ENCODE data around the gene RETREG2.

The RETREG2 gene

GRCh38 chr2:219177552-219178376, at the start of gene RETREG2:
TSS of gene RETREG2 (plus strand) at chr2:219178275. CDS start at chr2:219178353, 78 bp downstream.
- DNase-seq (ENCODE audit: low read depth in 2 of 2) = peak; percentile 66 to 72

GRCh38 chr2:219128396-219128795, 49.7 kb upstream of the RETREG2 start:
- no peak for DNase-seq (ENCODE audit: low read depth in 2 of 2)

- DNase-seq (ENCODE audit: low read depth in 2 of 2) = no peak
These were observed 48.5 kb upstream of the RETREG2 start for GRCh38 chr2:219129589-219129988.

DNA sequence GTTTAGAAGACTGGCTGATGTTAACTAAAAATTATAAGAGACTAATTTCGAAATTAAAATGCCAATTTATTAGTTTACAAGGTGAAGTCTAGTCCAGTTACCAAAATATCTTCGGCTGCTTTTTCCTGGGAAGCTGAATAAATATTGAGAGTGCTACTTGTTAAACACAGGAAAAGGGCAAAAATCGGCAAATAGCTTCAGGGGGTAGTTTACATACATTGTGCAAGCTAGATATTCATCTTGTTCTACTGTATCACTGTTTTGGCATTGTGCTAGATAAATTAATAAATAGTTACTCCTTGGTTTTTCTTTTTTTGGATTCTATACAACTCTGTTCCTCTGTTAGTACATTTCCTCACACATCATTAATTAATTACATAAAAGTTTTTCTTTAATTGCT, 46.7 kb upstream of the RETREG2 start:
- no peak for DNase-seq (ENCODE audit: low read depth in 2 of 2)

DNA sequence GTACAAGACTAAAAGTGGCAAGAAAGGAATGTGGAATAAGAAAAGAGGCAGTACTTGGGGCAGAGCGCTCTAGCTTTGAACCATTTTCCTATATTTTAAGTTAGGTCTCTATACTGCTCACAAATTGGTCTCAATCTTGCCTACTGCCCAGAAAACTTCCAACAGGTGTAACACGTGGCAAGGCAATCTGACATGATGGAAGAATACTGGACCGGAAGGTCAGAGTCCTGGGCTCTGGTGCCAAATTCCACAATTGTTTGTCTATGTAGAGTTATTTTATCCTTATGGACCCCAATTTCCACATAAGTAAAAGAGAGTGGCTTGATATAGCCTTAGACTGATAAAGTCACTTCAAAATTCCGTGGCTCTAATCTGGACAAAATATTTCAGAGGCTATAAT, 46.3 kb upstream of the RETREG2 start:
- no peak for DNase-seq (ENCODE audit: low read depth in 2 of 2)

DNA sequence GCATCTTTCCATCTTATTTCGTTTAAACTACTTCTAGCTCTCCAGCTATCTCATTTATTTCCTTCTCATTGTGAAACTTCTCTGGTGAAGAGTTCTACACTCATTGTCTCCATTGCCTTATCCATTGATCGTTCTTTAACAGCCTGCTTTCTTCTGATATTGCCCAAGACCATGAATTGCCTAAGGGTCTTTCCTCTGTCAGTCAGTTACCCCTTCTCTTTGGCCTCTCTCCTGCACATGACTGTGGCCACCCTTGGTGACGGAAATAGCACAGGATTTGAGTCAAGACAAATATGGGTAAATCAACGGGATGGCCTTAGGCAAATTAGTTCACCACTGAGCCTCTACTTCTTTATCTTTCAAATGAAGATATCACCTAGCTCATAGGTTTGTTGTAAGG, 44.1 kb upstream of the RETREG2 start:
- DNase-seq (ENCODE audit: low read depth in 2 of 2) = no peak

GRCh38 chr2:219140722-219141121, 37.4 kb upstream of the RETREG2 start:
- DNase-seq (ENCODE audit: low read depth in 2 of 2) = no peak

DNA sequence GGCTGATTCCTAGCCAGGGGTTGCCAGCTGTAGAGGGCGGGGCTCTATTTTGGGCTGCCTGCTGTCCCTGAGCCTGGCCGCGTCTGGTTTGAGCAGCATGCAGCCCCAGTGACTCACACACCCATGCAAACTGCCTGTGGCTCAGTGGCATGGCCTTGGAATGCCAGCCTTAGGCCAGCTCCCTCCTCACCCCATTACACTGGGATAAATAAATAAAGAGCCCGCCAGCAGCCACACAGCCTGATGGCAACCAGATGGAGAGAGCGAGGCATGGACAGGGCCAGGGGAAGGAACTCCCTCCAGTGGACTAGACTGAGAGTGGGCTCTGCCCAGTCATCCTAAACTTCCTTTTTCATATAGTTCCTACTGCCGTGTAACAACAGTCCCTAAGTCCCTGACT, 35.7 kb upstream of the RETREG2 start:
- DNase-seq (ENCODE audit: low read depth in 2 of 2) = no peak

DNA sequence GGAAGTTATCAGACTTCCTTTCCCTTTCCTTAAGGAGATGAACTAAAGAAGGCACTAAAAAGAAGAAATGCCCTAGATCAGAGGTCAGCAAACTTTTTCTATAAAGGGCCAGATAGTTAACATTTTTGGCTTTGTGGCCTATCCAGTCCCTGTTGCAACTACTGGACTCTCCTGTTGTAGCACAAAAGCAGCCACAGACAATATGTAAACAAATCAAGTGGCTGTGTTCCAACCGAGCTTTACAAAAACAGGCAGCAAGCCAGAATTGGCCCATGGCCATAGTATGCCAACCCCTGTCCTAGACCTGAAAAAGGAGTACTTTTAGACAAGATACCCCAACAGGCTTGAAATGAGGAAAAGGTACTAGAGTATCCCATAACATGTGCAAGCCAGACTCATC, 28.4 kb upstream of the RETREG2 start:
- DNase-seq (ENCODE audit: low read depth in 2 of 2) = no peak

DNA sequence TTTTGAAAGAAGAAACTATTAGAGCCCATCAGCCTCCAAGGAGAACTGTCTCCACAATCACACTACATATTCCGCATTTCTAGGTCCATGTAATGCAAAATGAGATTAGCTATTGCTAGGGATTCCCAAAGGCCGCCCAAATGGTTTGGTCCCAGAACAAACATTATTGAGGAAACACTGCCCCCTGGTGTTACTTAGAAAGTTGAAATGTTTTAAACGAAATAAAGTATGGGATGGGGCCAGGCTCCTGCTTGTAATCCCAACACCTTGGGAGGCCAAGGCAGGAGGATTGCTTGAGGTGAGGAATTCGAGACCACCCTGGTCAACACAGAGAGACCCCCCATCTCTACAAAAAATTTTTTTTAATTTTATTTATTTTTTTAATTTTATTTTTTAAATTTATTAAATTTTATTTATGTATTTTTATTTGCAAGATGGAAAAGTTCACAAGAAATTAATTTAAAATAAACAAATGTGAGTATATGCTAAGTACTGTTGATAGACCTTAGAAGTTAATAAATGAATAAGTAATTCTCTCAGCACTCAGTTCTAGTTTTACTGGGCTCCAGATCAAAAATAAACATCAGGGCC, 22.9 kb upstream of the RETREG2 start:
- peak in 1 of 2 donors; percentile 4 for DNase-seq (ENCODE audit: low read depth in 2 of 2)

- DNase-seq (ENCODE audit: low read depth in 2 of 2) = no peak
These were observed 20.7 kb upstream of the RETREG2 start for GRCh38 chr2:219157396-219157795.

DNA sequence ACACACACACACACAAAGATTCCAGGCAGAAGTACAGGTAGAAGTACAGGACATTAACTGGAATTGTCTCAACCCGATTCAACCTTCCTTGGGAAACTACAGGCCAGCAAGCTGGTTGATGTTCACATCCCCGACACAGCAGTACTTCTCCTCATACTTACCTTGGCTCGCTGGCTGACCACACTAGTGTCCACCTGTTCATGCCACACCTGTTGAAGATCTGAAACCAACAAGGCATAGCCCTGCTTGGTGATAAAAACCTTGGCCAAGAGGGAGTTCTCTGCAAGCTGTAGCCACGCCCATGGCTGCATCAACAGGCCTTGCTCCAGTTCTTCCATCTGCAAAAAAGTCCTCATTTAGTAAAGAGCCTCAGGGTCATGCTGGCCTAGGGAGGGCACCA, 20.1 kb upstream of the RETREG2 start:
- DNase-seq (ENCODE audit: low read depth in 2 of 2) = no peak

GRCh38 chr2:219158586-219158985, 19.5 kb upstream of the RETREG2 start:
- no peak for DNase-seq (ENCODE audit: low read depth in 2 of 2)

DNA sequence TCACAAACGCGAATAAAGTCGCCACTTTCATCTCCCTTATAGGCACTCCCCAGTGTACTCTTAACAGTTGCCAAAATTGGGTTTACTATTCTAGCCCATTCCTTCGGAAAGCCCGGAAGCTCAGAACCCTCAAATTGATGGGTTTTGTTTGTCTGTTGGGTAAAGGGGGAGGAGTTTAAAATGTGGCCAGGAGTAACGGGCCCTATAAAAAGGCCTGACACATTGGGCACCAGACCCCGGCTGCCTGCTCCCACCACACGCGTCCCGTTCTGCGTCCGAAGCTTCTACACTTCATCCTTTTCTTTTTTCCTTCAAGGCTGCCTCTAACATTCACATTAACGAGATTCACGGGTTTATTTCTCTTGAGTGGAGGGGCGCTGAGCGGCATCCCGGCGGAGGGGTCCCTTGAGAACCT, 18.3 kb upstream of the RETREG2 start:
- no peak for DNase-seq (ENCODE audit: low read depth in 2 of 2)

- DNase-seq (ENCODE audit: low read depth in 2 of 2) = peak; percentile 87 to 88
These were observed 17.7 kb upstream of the RETREG2 start, which contains the start of gene NHEJ1 for GRCh38 chr2:219160186-219161017. TSS of gene NHEJ1 (minus strand) at chr2:219160815. CDS start at chr2:219158362, 2,453 bp downstream.

GRCh38 chr2:219161097-219161496, 17.0 kb upstream of the RETREG2 start:
- no peak for DNase-seq (ENCODE audit: low read depth in 2 of 2)

DNA sequence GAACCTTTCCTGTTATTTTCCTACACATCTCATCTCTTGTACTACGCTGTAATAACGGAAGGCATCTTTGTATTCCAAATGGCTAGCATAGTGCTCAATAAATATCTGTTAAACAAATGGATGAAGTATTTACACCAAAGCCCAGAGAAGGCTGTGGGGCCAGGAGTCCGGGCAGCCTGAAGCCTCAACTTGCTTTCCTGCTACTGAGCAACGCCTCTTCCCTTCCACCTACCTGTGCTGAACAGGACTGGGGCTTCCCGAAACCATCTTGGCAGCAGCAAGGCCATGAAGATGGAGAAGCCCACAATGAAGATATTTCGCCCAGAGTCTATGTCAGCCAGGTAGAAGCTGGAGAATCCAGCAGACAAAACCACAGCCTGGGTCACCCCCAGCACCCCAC, 14.9 kb upstream of the RETREG2 start:
- no peak for DNase-seq (ENCODE audit: low read depth in 2 of 2)

DNA sequence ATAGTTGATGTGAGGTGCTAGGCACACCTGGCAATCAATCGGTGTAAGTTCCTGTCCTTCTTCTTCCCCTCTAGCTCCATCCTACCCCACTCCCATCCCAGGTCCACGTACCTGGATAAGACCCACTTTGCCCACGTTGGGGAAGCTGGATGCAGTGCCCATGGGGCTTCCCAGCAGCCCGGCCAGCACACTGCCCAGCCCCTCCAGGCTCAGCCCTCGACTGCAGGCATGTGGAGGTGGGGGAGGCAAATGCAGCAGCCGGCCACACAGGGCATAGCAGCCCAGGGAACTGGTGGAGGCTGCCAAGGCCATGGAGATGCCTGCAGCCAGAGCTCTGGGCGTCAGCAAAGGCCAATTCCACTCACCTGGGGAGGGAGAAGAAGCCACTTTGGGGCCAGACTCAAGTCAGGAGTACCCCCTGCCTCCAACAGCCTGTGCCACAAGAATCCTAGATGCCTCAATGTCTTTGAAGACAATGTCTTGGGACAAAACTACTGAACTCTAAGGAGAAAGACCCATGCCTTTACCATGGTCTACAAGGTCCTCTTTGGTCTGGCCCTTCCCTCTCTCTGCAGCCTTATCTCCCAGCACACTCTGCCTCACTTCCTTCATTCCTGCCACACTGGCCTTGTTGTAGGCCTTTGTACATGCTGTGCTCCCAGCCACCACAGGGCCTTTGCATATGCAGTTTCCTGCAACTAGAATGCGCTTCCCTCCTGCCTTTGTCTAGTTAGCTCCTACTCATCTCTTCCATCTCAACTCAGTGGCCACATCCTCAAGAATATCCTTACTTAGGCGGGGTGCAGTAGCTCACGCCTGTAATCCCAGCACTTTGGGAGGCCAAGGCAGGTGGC, 12.8 kb upstream of the RETREG2 start:
- DNase-seq (ENCODE audit: low read depth in 2 of 2) = no peak

- DNase-seq (ENCODE audit: low read depth in 2 of 2) = no peak
These were observed 10.1 kb upstream of the RETREG2 start for GRCh38 chr2:219167997-219168396.

DNA sequence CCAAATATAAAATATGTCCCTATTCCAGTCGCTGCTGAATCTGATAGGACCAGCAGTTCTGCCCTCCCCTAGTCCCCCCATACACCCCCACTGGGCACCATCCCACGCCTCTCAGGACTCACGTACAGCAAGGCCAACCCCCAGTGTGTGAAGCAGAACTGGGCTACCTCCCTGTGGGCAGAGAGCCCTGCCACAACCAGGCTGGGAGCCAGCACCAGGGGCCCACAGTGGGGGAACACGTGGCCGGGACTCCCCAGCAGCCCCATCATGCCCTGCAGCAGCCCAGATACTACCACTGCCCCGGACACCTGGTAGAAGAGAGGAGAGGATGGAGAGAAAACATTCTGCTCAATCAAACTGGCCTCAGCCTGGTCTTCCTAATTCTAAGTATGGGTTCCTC, 9.5 kb upstream of the RETREG2 start:
- no peak for DNase-seq (ENCODE audit: low read depth in 2 of 2)

DNA sequence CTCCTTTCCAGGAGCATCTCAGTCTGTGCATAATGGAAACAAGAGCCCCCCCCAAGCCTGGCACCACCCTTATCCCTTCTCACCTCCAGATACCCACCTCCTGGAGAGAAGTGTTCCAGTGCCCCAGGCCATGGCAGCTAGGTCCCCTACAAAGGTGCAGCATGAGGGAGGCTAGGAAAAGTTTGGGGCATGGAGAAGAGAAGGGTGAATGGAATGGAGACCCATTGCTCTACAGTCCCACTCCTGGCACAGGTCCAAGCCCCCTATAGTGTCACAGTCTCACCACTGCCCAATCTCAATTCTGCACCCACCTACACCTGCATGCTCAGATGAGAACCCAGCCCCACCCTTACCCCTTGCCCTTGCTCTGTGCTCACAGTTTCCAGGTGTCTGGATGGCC, 9.1 kb upstream of the RETREG2 start:
- DNase-seq (ENCODE audit: low read depth in 2 of 2) = no peak
